Hepatocyte (in vitro differentiated cells): ENCODE results near the gene PRIMA1.

Experiments used
- CTCF ChIP-seq: fragments of 200-600 bp; sonication (generic); IDR thresholded peaks from 2 replicates; pipeline ENCODE4 v1.5.1; 2016; ENCODE audit warnings: antibody characterized with exemption, mild to moderate bottlenecking; ENCODE audit not compliant: poor library complexity
- EZH2 ChIP-seq: fragments of 200-600 bp; sonication (generic); IDR thresholded peaks from 2 replicates; pipeline ENCODE4 v1.6.1; 2016; ENCODE audit warnings: antibody characterized with exemption, mild to moderate bottlenecking, borderline replicate concordance

GRCh38 chr14:93784878-93785277, 3.4 kb downstream of the PRIMA1 start:
- TF ChIP-seq CTCF (no peak), EZH2 (no peak)
